A673 (cell line): ENCODE measurements around the gene POLR1F.

Source experiments
- CTCF ChIP-seq: fragments of 300-800, 200-600 bp; sonication (generic); conservative IDR thresholded peaks from 2 replicates; pipeline ENCODE4 v1.5.1; 2017; ENCODE audit warnings: low read depth, mild to moderate bottlenecking, antibody characterized with exemption, low read length, moderate library complexity, mixed read lengths
- EZH2 ChIP-seq: fragments of 200-600 bp; sonication (generic); IDR thresholded peaks from 2 replicates; pipeline ENCODE4 v1.6.1; 2017; ENCODE audit warnings: borderline replicate concordance, low read depth, mild to moderate bottlenecking, mixed read lengths, antibody characterized with exemption, low read length; ENCODE audit not compliant: poor library complexity, severe bottlenecking

DNA sequence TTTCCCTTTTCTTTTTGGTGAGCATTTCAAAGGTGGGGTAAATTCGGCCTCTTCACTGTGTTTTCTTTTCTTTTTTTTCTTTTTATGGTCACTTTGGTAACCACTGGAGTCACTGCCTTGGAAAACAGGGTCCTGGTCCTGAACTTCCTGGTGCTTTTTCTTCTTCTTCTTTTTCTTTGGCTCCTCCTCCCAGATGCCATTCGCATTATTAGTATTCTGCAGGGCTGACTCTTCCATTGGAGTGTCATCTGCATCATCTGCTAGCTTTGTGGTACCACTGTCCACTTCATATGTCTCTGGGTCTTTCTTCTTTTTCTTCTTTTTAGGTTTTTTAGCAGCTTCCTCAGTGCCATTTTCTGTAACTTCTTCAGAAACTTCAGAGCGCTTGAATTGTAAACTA is 10.5 kb downstream of the POLR1F start:
- TF ChIP-seq CTCF (no peak), EZH2 (no peak)
